ENCODE data around the gene UVRAG. TPM values are rescaled to one million over a fixed set of nuclear protein-coding genes. Genes with fewer than 3 reads are reported as not detected.

Gene UVRAG
- total RNA-seq, result 10 to 100 TPM; 27.1 to 35.9 (median 31.0) TPM

- 0 to 1% methylated on average over 19 to 20 of the region's 39 CpGs for WGBS, 2 donors
- TF ChIP-seq POLR2A (IDR thresholded peaks at IDR 0.05) (peak; percentile 43 to 97), CTCF (IDR thresholded peaks at IDR 0.05) (peak in 3 of 6 experiments; percentile 12 to 23 (median 22))
Measured at GRCh38 chr11:75814677-75815344, at the start of gene UVRAG. Gene UVRAG, plus strand, starts transcription at chr11:75815210. Its CDS starts 198 bp downstream, at chr11:75815408.

GRCh38 chr11:75766443-75767227, 48.4 kb upstream of the UVRAG start:
- H3K4me3 ChIP-seq (replicated peaks in 1 of 3), result no peak overlapping the region
- H3K36me3 ChIP-seq, result no peaks in the 10 kb centered on the region
- 59 to 67% methylated on average over 4 of the region's 4 CpGs for WGBS, 2 donors
- H3K9me3 ChIP-seq, result no peaks in the 10 kb centered on the region
- no peaks in the 10 kb centered on the region for H3K27me3 ChIP-seq
- TF ChIP-seq CTCF (IDR thresholded peaks at IDR 0.05) (no peak), POLR2A (IDR thresholded peaks at IDR 0.05) (no peak)
- no peak overlapping the region for H3K27ac ChIP-seq
- DNase-seq, result peak in 1 of 2 donors; percentile 12
- peaks cover 18 to 50% of the 10 kb centered on the region in 2 donors for H3K4me1 ChIP-seq
- intact Hi-C loops (cut with DNase I), result loop anchor here (10.0 kb wide), 1 partner anchor 222 kb away; no protein-coding TSS in a partner anchor

More at GRCh38 chr11:75814677-75815344, at the start of gene UVRAG:
- H3K27ac ChIP-seq, result peak within 1 kb of the TSS; percentile 79 to 94 (median 92)
- DNase-seq, result peak; percentile 99
- no peaks in the 10 kb centered on the region for H3K27me3 ChIP-seq
- no peaks in the 10 kb centered on the region for H3K36me3 ChIP-seq
- H3K9me3 ChIP-seq, result no peaks in the 10 kb centered on the region
- H3K4me1 ChIP-seq, result peaks cover 16 to 25% of the 10 kb centered on the region in 2 donors
- intact Hi-C loops (cut with DNase I), result no loop called here
- peak within 1 kb of the TSS; percentile 85 to 95 (median 92) for H3K4me3 ChIP-seq (replicated peaks in 1 of 3)

GRCh38 chr11:75767228-75767572, 47.8 kb upstream of the UVRAG start:
- DNase-seq, result no peak
- Histone ChIP-seq H3K9me3 (no peaks in the 10 kb centered on the region), H3K4me1 (peaks cover 18 to 56% of the 10 kb centered on the region in 2 donors), H3K27ac (no peak overlapping the region), H3K27me3 (no peaks in the 10 kb centered on the region), H3K36me3 (no peaks in the 10 kb centered on the region), H3K4me3 (replicated peaks in 1 of 3) (no peak overlapping the region)
- intact Hi-C loops (cut with DNase I), result loop anchor here (10.0 kb wide), 1 partner anchor 222 kb away; no protein-coding TSS in a partner anchor
- no peak for TF ChIP-seq CTCF (IDR thresholded peaks at IDR 0.05)
- TF ChIP-seq POLR2A (IDR thresholded peaks at IDR 0.05), result no peak
- WGBS, 2 donors, result 95 to 98% methylated on average over 6 of the region's 6 CpGs

- Histone ChIP-seq H3K4me1 (peaks cover 18 to 58% of the 10 kb centered on the region in 2 donors), H3K27me3 (no peaks in the 10 kb centered on the region), H3K36me3 (no peaks in the 10 kb centered on the region), H3K4me3 (replicated peaks in 1 of 3) (no peak overlapping the region), H3K9me3 (no peaks in the 10 kb centered on the region), H3K27ac (peak overlapping the region in 1 of 3 donors; percentile 37)
- no peak for TF ChIP-seq CTCF (IDR thresholded peaks at IDR 0.05)
- TF ChIP-seq POLR2A (IDR thresholded peaks at IDR 0.05), result no peak
- 33 to 41% methylated on average over 1 of the region's 1 CpG for WGBS, 2 donors
- intact Hi-C loops (cut with DNase I), result loop anchor here (10.0 kb wide), 1 partner anchor 223 kb away; no protein-coding TSS in a partner anchor
- no peak for DNase-seq
Measured at GRCh38 chr11:75767793-75768111, 47.3 kb upstream of the UVRAG start.
